Body of pancreas (tissue), 4 donors: Measurements from ENCODE around the gene FAT3.

Experiments
- CTCF ChIP-seq, 7 experiments: fragments of 450-650 bp in 4 of 7; fragments of 200-600 bp in 3 of 7; sonication (generic) in 3 of 7; IDR thresholded peaks; one replicate each; pipeline ENCODE4 v1.5.1; 2016 to 2019; ENCODE audit warnings: antibody characterized with exemption in 7 of 7
- POLR2A ChIP-seq, 3 donors: fragments of 450-650 bp; IDR thresholded peaks; one replicate each; pipeline ENCODE4 v1.6.1; 2016; ENCODE audit warnings: antibody characterized with exemption in 3 of 3, mild to moderate bottlenecking in 2 of 3

- TF ChIP-seq POLR2A (IDR thresholded peaks at IDR 0.05) (no peak), CTCF (IDR thresholded peaks at IDR 0.05) (no peak)
These were observed 39.7 kb downstream of the FAT3 start for GRCh38 chr11:92264350-92264749.
